H9 (cell line): Measurements from ENCODE around the gene PPP1R13L. TPM values are rescaled to one million over a fixed set of nuclear protein-coding genes. Genes with fewer than 3 reads are reported as not detected.

Experiments used
- DNase-seq: peaks from one replicate; pipeline ENCODE4 v3.0.0-alpha.2; 2017
- H2AFZ ChIP-seq: one replicate; pipeline ENCODE4 v1.6.1; 2013; ENCODE audit warnings: mild to moderate bottlenecking, low read length, control low read depth, moderate library complexity
- H2AK5ac ChIP-seq: 2 replicates; pipeline ENCODE4 v1.6.1; 2013; ENCODE audit warnings: low read length, control low read depth, mixed read lengths; ENCODE audit not compliant: insufficient read length
- H2BK120ac ChIP-seq: one replicate; pipeline ENCODE4 v1.6.1; 2013; ENCODE audit warnings: low read depth, mild to moderate bottlenecking, low read length, control low read depth, inconsistent platforms; ENCODE audit not compliant: poor library complexity, severe bottlenecking
- H2BK12ac ChIP-seq: 2 replicates; pipeline ENCODE4 v1.6.1; 2013; ENCODE audit warnings: low read length, control low read depth, mixed read lengths, low read depth; ENCODE audit not compliant: insufficient read length
- H2BK15ac ChIP-seq: 2 replicates; pipeline ENCODE4 v1.6.1; 2013; ENCODE audit warnings: low read depth, low read length, control low read depth
- H2BK20ac ChIP-seq: one replicate; pipeline ENCODE4 v1.6.1; 2013; ENCODE audit warnings: low read depth, mild to moderate bottlenecking, low read length, control low read depth, inconsistent platforms; ENCODE audit not compliant: poor library complexity, severe bottlenecking
- H2BK5ac ChIP-seq: 2 replicates; pipeline ENCODE4 v1.6.1; 2013; ENCODE audit warnings: low read length, control low read depth, mixed read lengths; ENCODE audit not compliant: insufficient read length
- H3K14ac ChIP-seq: 2 replicates; pipeline ENCODE4 v1.6.1; 2013; ENCODE audit warnings: low read length, control low read depth; ENCODE audit not compliant: insufficient read depth
- H3K18ac ChIP-seq: 2 replicates; pipeline ENCODE4 v1.6.1; 2013; ENCODE audit warnings: low read depth, mild to moderate bottlenecking, mixed read lengths, low read length, control low read depth; ENCODE audit not compliant: insufficient read length
- H3K23ac ChIP-seq: 2 replicates; pipeline ENCODE4 v1.6.1; 2013; ENCODE audit warnings: low read length, control low read depth, mixed read lengths, low read depth; ENCODE audit not compliant: insufficient read length
- H3K23me2 ChIP-seq: 2 replicates; pipeline ENCODE4 v1.6.1; 2013; ENCODE audit warnings: low read depth, mild to moderate bottlenecking, mixed read lengths, low read length, control low read depth; ENCODE audit not compliant: insufficient read length, poor library complexity, severe bottlenecking
- H3K27ac ChIP-seq: 2 replicates; pipeline ENCODE4 v1.5.1; 2013; ENCODE audit warnings: low read length, control low read depth, mixed read lengths, low read depth; ENCODE audit not compliant: insufficient read length
- H3K27me3 ChIP-seq: 2 replicates; pipeline ENCODE4 v1.6.1; 2013; ENCODE audit warnings: low read length, control low read depth, inconsistent platforms; ENCODE audit not compliant: insufficient read depth
- H3K4ac ChIP-seq: 2 replicates; pipeline ENCODE4 v1.6.1; 2013; ENCODE audit warnings: low read depth, mild to moderate bottlenecking, control low read depth, inconsistent platforms, low read length, moderate library complexity
- H3K4me1 ChIP-seq: 2 replicates; pipeline ENCODE4 v1.6.1; 2013; ENCODE audit warnings: low read length, control low read depth, inconsistent platforms; ENCODE audit not compliant: insufficient read depth
- H3K4me2 ChIP-seq: 2 replicates; pipeline ENCODE4 v1.6.1; 2013; ENCODE audit warnings: low read length, control low read depth, mixed read lengths; ENCODE audit not compliant: insufficient read length, insufficient read depth
- H3K56ac ChIP-seq: 2 replicates; pipeline ENCODE4 v1.6.1; 2013; ENCODE audit warnings: low read depth, mild to moderate bottlenecking, mixed read lengths, low read length, control low read depth; ENCODE audit not compliant: insufficient read length
- H3K79me1 ChIP-seq: 2 replicates; pipeline ENCODE4 v1.6.1; 2013; ENCODE audit warnings: low read depth, mild to moderate bottlenecking, moderate library complexity, low read length, control low read depth, inconsistent platforms; ENCODE audit not compliant: insufficient read depth, poor library complexity, severe bottlenecking
- H3K79me2 ChIP-seq: 2 replicates; pipeline ENCODE4 v1.6.1; 2013; ENCODE audit warnings: low read length, control low read depth, inconsistent platforms; ENCODE audit not compliant: insufficient read depth
- H3K9ac ChIP-seq: 2 replicates; pipeline ENCODE4 v1.6.1; 2013; ENCODE audit warnings: low read length, control low read depth, mixed read lengths; ENCODE audit not compliant: insufficient read length; ENCODE audit errors: extremely low read depth
- H3K9me3 ChIP-seq: one replicate; pipeline ENCODE4 v1.6.1; 2013; ENCODE audit warnings: low read depth, low read length, inconsistent platforms; ENCODE audit not compliant: control insufficient read depth
- H3T11ph ChIP-seq: one replicate; pipeline ENCODE4 v1.6.1; 2013; ENCODE audit warnings: mild to moderate bottlenecking, low read length, control low read depth, inconsistent platforms
- H4K20me1 ChIP-seq: one replicate; pipeline ENCODE4 v1.6.1; 2013; ENCODE audit not compliant: control insufficient read depth, insufficient read length, insufficient read depth
- H4K5ac ChIP-seq: 2 replicates; pipeline ENCODE4 v1.6.1; 2013; ENCODE audit warnings: low read depth, mild to moderate bottlenecking, mixed read lengths, low read length, control low read depth; ENCODE audit not compliant: insufficient read length
- H4K8ac ChIP-seq: replicated peaks from 2 replicates; pipeline ENCODE4 v1.6.1; 2013; ENCODE audit warnings: low read length, control low read depth, mixed read lengths, low read depth; ENCODE audit not compliant: insufficient read length
- H4K91ac ChIP-seq: 2 replicates; pipeline ENCODE4 v1.6.1; 2013; ENCODE audit warnings: low read depth, mild to moderate bottlenecking, moderate library complexity, mixed read lengths, low read length, control low read depth; ENCODE audit not compliant: insufficient read length
- H3K27ac Mint-ChIP-seq, 3 experiments: 2 replicates in 2 of 3; 3 replicates in 1 of 3; pipeline ENCODE4 v1.8.0; 2020 to 2021; ENCODE audit warnings: mixed read lengths in 3 of 3, mild to moderate bottlenecking in 1 of 3, moderate library complexity in 1 of 3
- H3K27me3 Mint-ChIP-seq: 2 replicates; pipeline ENCODE4 v1.8.0; 2021; ENCODE audit warnings: low read depth, mild to moderate bottlenecking, moderate library complexity, mixed read lengths
- H3K36me3 Mint-ChIP-seq, 3 experiments: 2 replicates in 2 of 3; 3 replicates in 1 of 3; pipeline ENCODE4 v1.8.0; 2020 to 2021; ENCODE audit warnings: low read depth in 3 of 3, mixed read lengths in 3 of 3; ENCODE audit not compliant: insufficient read depth in 1 of 3
- H3K4me1 Mint-ChIP-seq, 2 experiments: 2 replicates each; pipeline ENCODE4 v1.8.0; 2020; ENCODE audit warnings: mixed read lengths in 2 of 2
- H3K4me3 Mint-ChIP-seq, 2 experiments: 2 replicates in 1 of 2; 3 replicates in 1 of 2; pipeline ENCODE4 v1.8.0; 2020 to 2021; ENCODE audit warnings: mild to moderate bottlenecking in 2 of 2, mixed read lengths in 2 of 2, moderate library complexity in 1 of 2
- H3K9me3 Mint-ChIP-seq, 2 experiments: 2 replicates in 1 of 2; 3 replicates in 1 of 2; pipeline ENCODE4 v1.8.0; 2020; ENCODE audit warnings: mild to moderate bottlenecking in 2 of 2, mixed read lengths in 2 of 2, moderate library complexity in 1 of 2
- WGBS: extraction: QIAGEN DNeasy Blood & Tissue Kit; methylation state at CpG from one replicate; pipeline ENCODE4 v1.1.7; 2013; ENCODE audit warnings: missing lambda C conversion rate, low lambda C conversion rate, mixed read lengths; ENCODE audit not compliant: insufficient read length; ENCODE audit errors: extremely low coverage; 5-methylcytosine and 5-hydroxymethylcytosine counted together
- total RNA-seq: library from RNA; stranded (reverse); gene quantifications from 2 replicates; pipeline ENCODE4 v1.2.1, GENCODE V29; 2021
- TF ChIP-seq, protein P1 (sequence below): fragments of 200-600 bp; sonication (generic); conservative IDR thresholded peaks from 3 replicates; pipeline ENCODE4 v1.8.0; 2021; ENCODE audit warnings: antibody characterized with exemption, mild to moderate bottlenecking

PPP1R13L gene
- total RNA-seq, 1 experiment from 2014 or later, result 42.6 TPM

DNA sequence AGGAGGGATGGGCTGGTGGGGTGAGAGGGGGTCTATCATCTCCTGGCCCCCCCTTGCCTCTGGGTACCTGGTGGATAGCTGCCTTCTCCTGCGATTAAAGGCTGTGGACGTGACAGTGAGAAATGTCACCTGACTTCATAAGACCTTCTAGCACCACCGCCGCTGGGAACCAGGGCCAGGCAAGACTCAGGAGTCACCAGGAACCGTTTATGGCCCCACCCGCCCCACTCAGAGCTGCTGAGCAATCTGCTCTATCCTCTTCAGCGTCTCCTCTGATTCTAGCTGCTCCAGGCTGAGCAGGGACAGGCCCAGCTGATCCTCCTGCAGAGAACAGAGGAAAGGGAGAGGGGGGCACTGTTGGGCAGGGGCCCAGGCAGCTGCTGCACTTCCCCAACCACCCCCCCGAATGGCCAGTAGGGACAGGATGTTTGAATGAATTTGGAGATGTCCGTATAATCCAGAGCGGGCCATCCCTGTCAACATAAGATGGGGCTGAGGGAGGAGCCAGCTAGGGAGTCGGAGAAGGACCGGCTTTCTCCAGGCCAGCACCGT lies 53.4 kb downstream of the PPP1R13L start:
- H3K27me3 Mint-ChIP-seq, result no peaks in the 10 kb centered on the region
- WGBS, result no CpG with 5 or more reads among the region's 13 CpGs
- no peaks in the 10 kb centered on the region for H3K27me3 ChIP-seq
- no peak overlapping the region for H3K14ac ChIP-seq
- H2BK12ac ChIP-seq, result no peak overlapping the region
- no peak overlapping the region for H3K4ac ChIP-seq
- no peak overlapping the region for H2BK20ac ChIP-seq
- no peaks in the 10 kb centered on the region for H3K4me1 ChIP-seq
- peaks cover 8 to 17% of the 10 kb centered on the region in 2 experiments; a peak in 3 of 4 replicates for H3K4me1 Mint-ChIP-seq
- no peaks in the 10 kb centered on the region for H3K79me1 ChIP-seq
- no peak overlapping the region for H4K91ac ChIP-seq
- no peak overlapping the region for H2BK5ac ChIP-seq
- no peak overlapping the region for H3K18ac ChIP-seq
- H3K27ac Mint-ChIP-seq, result no peak overlapping the region
- H3K56ac ChIP-seq, result no peak overlapping the region
- H3K23me2 ChIP-seq, result no peaks in the 10 kb centered on the region
- no peaks in the 10 kb centered on the region for H3K9me3 ChIP-seq
- H3K4me3 Mint-ChIP-seq, result no peak overlapping the region
- no peak overlapping the region for H3T11ph ChIP-seq
- H3K9me3 Mint-ChIP-seq, result no peaks in the 10 kb centered on the region
- no peak overlapping the region for H2AK5ac ChIP-seq
- H3K27ac ChIP-seq, result no peak overlapping the region
- H3K9ac ChIP-seq, result no peak overlapping the region
- no peaks in the 10 kb centered on the region for H3K79me2 ChIP-seq
- no peak for DNase-seq
- H3K23ac ChIP-seq, result no peak overlapping the region
- H4K5ac ChIP-seq, result no peak overlapping the region
- H3K36me3 Mint-ChIP-seq, result peaks cover 38 to 74% (median 69%) of the 10 kb centered on the region in 3 experiments; a peak in 6 of 7 replicates
- H3K4me2 ChIP-seq, result no peak overlapping the region
- TF ChIP-seq, protein P1, sequence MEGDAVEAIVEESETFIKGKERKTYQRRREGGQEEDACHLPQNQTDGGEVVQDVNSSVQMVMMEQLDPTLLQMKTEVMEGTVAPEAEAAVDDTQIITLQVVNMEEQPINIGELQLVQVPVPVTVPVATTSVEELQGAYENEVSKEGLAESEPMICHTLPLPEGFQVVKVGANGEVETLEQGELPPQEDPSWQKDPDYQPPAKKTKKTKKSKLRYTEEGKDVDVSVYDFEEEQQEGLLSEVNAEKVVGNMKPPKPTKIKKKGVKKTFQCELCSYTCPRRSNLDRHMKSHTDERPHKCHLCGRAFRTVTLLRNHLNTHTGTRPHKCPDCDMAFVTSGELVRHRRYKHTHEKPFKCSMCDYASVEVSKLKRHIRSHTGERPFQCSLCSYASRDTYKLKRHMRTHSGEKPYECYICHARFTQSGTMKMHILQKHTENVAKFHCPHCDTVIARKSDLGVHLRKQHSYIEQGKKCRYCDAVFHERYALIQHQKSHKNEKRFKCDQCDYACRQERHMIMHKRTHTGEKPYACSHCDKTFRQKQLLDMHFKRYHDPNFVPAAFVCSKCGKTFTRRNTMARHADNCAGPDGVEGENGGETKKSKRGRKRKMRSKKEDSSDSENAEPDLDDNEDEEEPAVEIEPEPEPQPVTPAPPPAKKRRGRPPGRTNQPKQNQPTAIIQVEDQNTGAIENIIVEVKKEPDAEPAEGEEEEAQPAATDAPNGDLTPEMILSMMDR, result no peak
- peaks cover 2% of the 10 kb centered on the region for H4K20me1 ChIP-seq
- H2BK15ac ChIP-seq, result no peak overlapping the region
- no peak overlapping the region for H2BK120ac ChIP-seq
- no peak overlapping the region for H4K8ac ChIP-seq
- no peak overlapping the region for H2AFZ ChIP-seq
